Muscle of leg (tissue), 11 donors: ENCODE measurements around the gene ARHGAP9. TPM values are rescaled to one million over a fixed set of nuclear protein-coding genes. Genes with fewer than 3 reads are reported as not detected.
"Not testable (repeated sequence)": the region's sequence is repeated elsewhere in the genome, so short reads cannot be mapped to it uniquely, and the experiment has no call there.

Experiments
- DNase-seq: peaks from one replicate; pipeline ENCODE4 v3.0.0; 2013
- H3K27ac ChIP-seq: one replicate; pipeline ENCODE4 v1.5.1; 2013; ENCODE audit warnings: mild to moderate bottlenecking, low read length, control low read depth
- H3K27me3 ChIP-seq: one replicate; pipeline ENCODE4 v1.6.1; 2013; ENCODE audit warnings: low read length; ENCODE audit not compliant: control insufficient read depth, insufficient read depth
- H3K36me3 ChIP-seq: one replicate; pipeline ENCODE4 v1.6.1; 2013; ENCODE audit warnings: low read length; ENCODE audit not compliant: control insufficient read depth, insufficient read depth
- H3K4me1 ChIP-seq: one replicate; pipeline ENCODE4 v1.6.1; 2013; ENCODE audit warnings: low read length; ENCODE audit not compliant: control insufficient read depth, insufficient read depth
- H3K4me3 ChIP-seq: one replicate; pipeline ENCODE4 v1.5.1; 2013; ENCODE audit warnings: low read length, control low read depth
- H3K9me3 ChIP-seq: replicated peaks from 2 replicates; pipeline ENCODE4 v1.6.1; 2013; ENCODE audit warnings: low read depth, low read length; ENCODE audit not compliant: control insufficient read depth
- WGBS: methylation state at CpG from one replicate; pipeline ENCODE4 v1.1.5; 2013; ENCODE audit warnings: missing lambda C conversion rate; ENCODE audit not compliant: insufficient coverage; 5-methylcytosine and 5-hydroxymethylcytosine counted together
- polyA plus RNA-seq, 8 donors: library from polyadenylated mRNA; unstranded; fragments of 120-200 nt; gene quantifications; one replicate each; pipeline versions ENCODE4 v1.2.1 to v1.2.3, GENCODE V29; 2013; ENCODE audit warnings: inconsistent platforms in 1 of 8, low replicate concordance in 1 of 8; ENCODE audit not compliant: insufficient read length in 8 of 8, insufficient read depth in 1 of 8
- total RNA-seq: library from RNA; stranded (reverse); fragments of 120-200 nt; gene quantifications from one replicate; pipeline ENCODE4 v1.2.4, GENCODE V29; 2013

Gene ARHGAP9
- total and polyA plus RNA-seq, 9 donors: 3.6 to 6.9 (median 5.3) TPM

DNA sequence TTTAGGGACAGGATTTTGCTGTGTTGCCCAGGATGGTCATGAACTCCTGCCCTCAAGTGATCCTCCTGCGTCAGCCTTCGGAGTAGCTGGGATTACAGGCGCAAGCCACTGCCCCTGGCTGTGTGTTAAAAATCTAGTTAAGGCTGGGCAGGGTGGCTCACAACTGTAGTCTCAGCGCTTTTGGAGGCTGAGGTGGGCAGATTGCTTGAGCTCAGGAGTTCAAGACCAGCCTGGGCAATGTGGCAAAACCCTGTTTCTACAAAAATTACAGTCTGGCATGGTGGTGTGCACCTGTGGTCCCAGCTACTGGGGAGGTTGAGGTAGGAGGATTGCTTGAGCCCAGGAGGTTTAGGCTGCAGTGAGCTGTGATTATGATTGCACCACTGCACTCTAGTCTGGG is 31.5 kb upstream of the ARHGAP9 start:
- Histone ChIP-seq H3K4me3 (no peak overlapping the region), H3K4me1 (no peaks in the 10 kb centered on the region), H3K27ac (no peak overlapping the region), H3K27me3 (no peaks in the 10 kb centered on the region), H3K9me3 (no peaks in the 10 kb centered on the region), H3K36me3 (peaks cover 70% of the 10 kb centered on the region)
- DNase-seq: no peak
- 92% methylated on average over 4 of the region's 4 CpGs for WGBS

- not testable (repeated sequence) for DNase-seq, H3K4me1 ChIP-seq, H3K27ac ChIP-seq, H3K27me3 ChIP-seq, H3K9me3 ChIP-seq, H3K4me3 ChIP-seq
- WGBS: 100% methylated on average over 4 of the region's 28 CpGs
- peaks cover 65% of the 10 kb centered on the region for H3K36me3 ChIP-seq
Observed at GRCh38 chr12:57507796-57508195, 28.1 kb upstream of the ARHGAP9 start.

DNA sequence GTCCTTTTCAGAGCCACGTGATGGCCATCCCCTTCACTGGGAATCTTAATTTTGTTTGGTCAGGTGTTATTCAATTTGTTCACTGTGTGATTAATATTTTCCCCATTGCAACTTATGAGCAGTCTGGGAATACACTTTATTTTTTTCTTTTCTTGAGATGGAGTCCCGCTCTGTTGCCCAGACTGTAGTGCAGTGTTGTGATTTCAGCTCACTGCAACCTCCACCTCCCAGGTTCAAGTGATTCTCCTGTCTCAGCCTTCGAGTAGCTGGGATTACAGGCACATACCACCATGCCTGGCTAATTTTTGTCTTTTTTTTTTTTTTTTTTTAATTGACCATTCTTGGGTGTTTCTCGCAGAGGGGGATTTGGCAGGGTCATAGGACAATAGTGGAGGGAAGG is 26.9 kb upstream of the ARHGAP9 start:
- H3K9me3 ChIP-seq, H3K27me3 ChIP-seq, H3K27ac ChIP-seq, H3K4me1 ChIP-seq, DNase-seq, H3K4me3 ChIP-seq: not testable (repeated sequence)
- H3K36me3 ChIP-seq: peaks cover 61% of the 10 kb centered on the region
- WGBS: no CpG with 5 or more reads among the region's 4 CpGs

- not testable (repeated sequence) for H3K4me1 ChIP-seq, H3K27ac ChIP-seq, DNase-seq, H3K4me3 ChIP-seq, H3K9me3 ChIP-seq, H3K27me3 ChIP-seq
- WGBS: no CpG with 5 or more reads among the region's 22 CpGs
- H3K36me3 ChIP-seq: peaks cover 67% of the 10 kb centered on the region
Observed at GRCh38 chr12:57502311-57502969, 22.8 kb upstream of the ARHGAP9 start.

DNA sequence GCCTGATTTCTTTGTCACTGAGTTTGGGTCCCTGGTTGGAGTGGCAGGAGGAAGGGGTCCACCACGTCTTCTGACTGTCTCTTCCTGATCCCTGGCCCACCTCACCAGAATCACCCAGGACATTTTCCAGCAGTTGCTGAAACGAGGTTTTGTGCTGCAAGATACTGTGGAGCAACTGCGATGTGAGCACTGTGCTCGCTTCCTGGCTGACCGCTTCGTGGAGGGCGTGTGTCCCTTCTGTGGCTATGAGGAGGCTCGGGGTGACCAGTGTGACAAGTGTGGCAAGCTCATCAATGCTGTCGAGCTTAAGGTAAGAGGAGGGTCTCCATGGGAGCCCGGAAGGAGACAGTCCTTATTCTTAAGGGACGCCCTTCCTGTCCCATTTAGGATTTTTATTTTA is 20.5 kb upstream of the ARHGAP9 start:
- Histone ChIP-seq H3K27ac (no peak overlapping the region), H3K36me3 (peaks cover 65% of the 10 kb centered on the region), H3K4me3 (no peak overlapping the region), H3K27me3 (no peaks in the 10 kb centered on the region), H3K4me1 (no peaks in the 10 kb centered on the region), H3K9me3 (no peaks in the 10 kb centered on the region)
- DNase-seq: no peak
- 96% methylated on average over 8 of the region's 11 CpGs for WGBS

- H3K36me3 ChIP-seq: peaks cover 49% of the 10 kb centered on the region
- no CpG with 5 or more reads among the region's 4 CpGs for WGBS
Observed at GRCh38 chr12:57498571-57498970, 18.9 kb upstream of the ARHGAP9 start.

GRCh38 chr12:57498132-57498502 is 18.5 kb upstream of the ARHGAP9 start:
- Histone ChIP-seq H3K27ac (no peak overlapping the region), H3K4me1 (no peaks in the 10 kb centered on the region), H3K4me3 (no peak overlapping the region), H3K36me3 (peaks cover 48% of the 10 kb centered on the region), H3K27me3 (no peaks in the 10 kb centered on the region), H3K9me3 (no peaks in the 10 kb centered on the region)
- no peak for DNase-seq
- WGBS: 78% methylated on average over 3 of the region's 9 CpGs

More at GRCh38 chr12:57498571-57498970, 18.9 kb upstream of the ARHGAP9 start:
- DNase-seq: no peak
- no peaks in the 10 kb centered on the region for H3K9me3 ChIP-seq
- H3K4me1 ChIP-seq: no peaks in the 10 kb centered on the region
- H3K27ac ChIP-seq: no peak overlapping the region
- no peak overlapping the region for H3K4me3 ChIP-seq
- no peaks in the 10 kb centered on the region for H3K27me3 ChIP-seq

- Histone ChIP-seq H3K4me1 (no peaks in the 10 kb centered on the region), H3K36me3 (peaks cover 53% of the 10 kb centered on the region), H3K9me3 (no peaks in the 10 kb centered on the region), H3K27ac (no peak overlapping the region), H3K27me3 (no peaks in the 10 kb centered on the region), H3K4me3 (no peak overlapping the region)
- DNase-seq: no peak
- 96% methylated on average over 11 of the region's 12 CpGs for WGBS
Observed at GRCh38 chr12:57497223-57498131, 17.8 kb upstream of the ARHGAP9 start.

GRCh38 chr12:57496822-57497221 is 17.2 kb upstream of the ARHGAP9 start:
- DNase-seq: no peak
- Histone ChIP-seq H3K4me1 (no peaks in the 10 kb centered on the region), H3K4me3 (no peak overlapping the region), H3K9me3 (no peaks in the 10 kb centered on the region), H3K27me3 (no peaks in the 10 kb centered on the region), H3K27ac (no peak overlapping the region), H3K36me3 (peaks cover 48% of the 10 kb centered on the region)

- not testable (repeated sequence) for DNase-seq, H3K4me1 ChIP-seq, H3K4me3 ChIP-seq, H3K9me3 ChIP-seq, H3K27me3 ChIP-seq, H3K27ac ChIP-seq
- WGBS: 96% methylated on average over 25 of the region's 48 CpGs
- H3K36me3 ChIP-seq: peaks cover 49% of the 10 kb centered on the region
Observed at GRCh38 chr12:57495051-57495701, 15.5 kb upstream of the ARHGAP9 start.
